Endothelial cell (in vitro differentiated cells): ENCODE measurements around the gene GPR141. TPM values are rescaled to one million over a fixed set of nuclear protein-coding genes. Genes with fewer than 3 reads are reported as not detected.

Source experiments
- DNase-seq: peaks from one replicate; pipeline ENCODE4 v3.0.0; 2021; ENCODE audit warnings: low spot score
- H3K27ac Mint-ChIP-seq: one replicate; pipeline ENCODE4 v1.8.0; 2021; ENCODE audit warnings: mixed read lengths, inconsistent platforms; ENCODE audit not compliant: unreplicated experiment
- H3K27me3 Mint-ChIP-seq: one replicate; pipeline ENCODE4 v1.8.0; 2021; ENCODE audit warnings: mild to moderate bottlenecking, moderate library complexity, mixed read lengths, inconsistent platforms; ENCODE audit not compliant: unreplicated experiment
- H3K36me3 Mint-ChIP-seq: one replicate; pipeline ENCODE4 v1.8.0; 2021; ENCODE audit warnings: mild to moderate bottlenecking, low read depth, mixed read lengths, inconsistent platforms; ENCODE audit not compliant: unreplicated experiment
- H3K4me1 Mint-ChIP-seq: one replicate; pipeline ENCODE4 v1.8.0; 2021; ENCODE audit warnings: mild to moderate bottlenecking, mixed read lengths, inconsistent platforms; ENCODE audit not compliant: unreplicated experiment
- H3K4me3 Mint-ChIP-seq: one replicate; pipeline ENCODE4 v1.8.0; 2021; ENCODE audit warnings: mild to moderate bottlenecking, mixed read lengths, inconsistent platforms; ENCODE audit not compliant: unreplicated experiment
- H3K9me3 Mint-ChIP-seq: one replicate; pipeline ENCODE4 v1.8.0; 2021; ENCODE audit warnings: mixed read lengths, inconsistent platforms; ENCODE audit not compliant: unreplicated experiment
- total RNA-seq: library from RNA; stranded (reverse); fragmentation: NEBNext Ultra II Directional; extraction: Animal tissue kit (Norgen Biotek cat#: 25700); gene quantifications from one replicate; pipeline ENCODE4 v1.2.1, GENCODE V29; 2021; ENCODE audit not compliant: unreplicated experiment
- TF ChIP-seq, protein P1 (sequence below): fragments of 200-600 bp; sonication (generic); IDR thresholded peaks from one replicate; pipeline ENCODE4 v1.5.0; 2021; ENCODE audit warnings: antibody characterized with exemption; ENCODE audit not compliant: unreplicated experiment

Gene GPR141
- total RNA-seq, 1 donor from 2014 or later, result not detected

DNA sequence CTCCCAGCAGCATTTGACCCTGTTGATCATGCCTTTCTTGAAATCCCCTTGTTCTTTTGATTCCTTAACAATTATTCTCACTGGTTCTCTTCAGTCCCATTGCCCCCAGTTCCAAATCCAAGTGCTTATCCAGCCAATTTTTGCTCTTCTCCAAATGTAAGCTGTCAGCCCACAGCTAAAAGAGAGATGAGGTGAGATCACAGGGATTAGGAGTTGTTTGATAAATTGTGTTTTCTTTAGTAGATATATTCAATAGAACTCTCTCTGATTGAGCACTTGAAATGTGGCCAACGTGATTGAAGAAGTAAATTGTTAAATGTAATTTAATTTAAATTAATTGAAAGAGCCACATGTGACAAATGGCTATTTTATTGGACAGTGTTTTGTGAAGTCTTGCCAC, 88.2 kb downstream of the GPR141 start:
- Mint-ChIP-seq H3K27me3 (no peaks in the 10 kb centered on the region), H3K27ac (no peak overlapping the region), H3K9me3 (peaks cover 7% of the 10 kb centered on the region), H3K4me1 (peaks cover 8% of the 10 kb centered on the region), H3K36me3 (peaks cover 5% of the 10 kb centered on the region), H3K4me3 (no peak overlapping the region)
- TF ChIP-seq, protein P1, sequence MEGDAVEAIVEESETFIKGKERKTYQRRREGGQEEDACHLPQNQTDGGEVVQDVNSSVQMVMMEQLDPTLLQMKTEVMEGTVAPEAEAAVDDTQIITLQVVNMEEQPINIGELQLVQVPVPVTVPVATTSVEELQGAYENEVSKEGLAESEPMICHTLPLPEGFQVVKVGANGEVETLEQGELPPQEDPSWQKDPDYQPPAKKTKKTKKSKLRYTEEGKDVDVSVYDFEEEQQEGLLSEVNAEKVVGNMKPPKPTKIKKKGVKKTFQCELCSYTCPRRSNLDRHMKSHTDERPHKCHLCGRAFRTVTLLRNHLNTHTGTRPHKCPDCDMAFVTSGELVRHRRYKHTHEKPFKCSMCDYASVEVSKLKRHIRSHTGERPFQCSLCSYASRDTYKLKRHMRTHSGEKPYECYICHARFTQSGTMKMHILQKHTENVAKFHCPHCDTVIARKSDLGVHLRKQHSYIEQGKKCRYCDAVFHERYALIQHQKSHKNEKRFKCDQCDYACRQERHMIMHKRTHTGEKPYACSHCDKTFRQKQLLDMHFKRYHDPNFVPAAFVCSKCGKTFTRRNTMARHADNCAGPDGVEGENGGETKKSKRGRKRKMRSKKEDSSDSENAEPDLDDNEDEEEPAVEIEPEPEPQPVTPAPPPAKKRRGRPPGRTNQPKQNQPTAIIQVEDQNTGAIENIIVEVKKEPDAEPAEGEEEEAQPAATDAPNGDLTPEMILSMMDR, result no peak
- DNase-seq, result no peak

- DNase-seq, result no peak
- Mint-ChIP-seq H3K27me3 (no peaks in the 10 kb centered on the region), H3K27ac (no peak overlapping the region)
These were observed 92.4 kb downstream of the GPR141 start for GRCh38 chr7:37775921-37776320.

DNA sequence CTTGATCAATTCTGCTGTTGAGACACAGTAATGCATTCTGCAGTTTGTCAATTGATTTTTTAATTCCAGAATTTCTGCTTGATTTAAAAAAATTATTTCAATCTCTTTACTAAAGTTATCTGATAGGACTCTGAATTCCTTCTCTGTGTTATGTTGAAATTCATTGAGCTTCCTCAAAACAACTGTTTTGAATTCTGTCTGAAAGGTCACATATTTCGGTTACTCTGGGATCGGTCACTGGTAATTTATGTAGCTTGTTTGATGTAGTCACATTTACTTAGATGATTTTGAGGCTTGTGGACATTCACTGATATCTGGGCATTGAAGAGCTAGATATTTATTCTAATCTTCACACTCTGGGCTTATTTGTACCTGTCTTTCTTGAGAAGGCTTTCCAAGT, 97.6 kb downstream of the GPR141 start:
- Mint-ChIP-seq H3K4me3 (no peak overlapping the region), H3K4me1 (no peaks in the 10 kb centered on the region), H3K27me3 (no peaks in the 10 kb centered on the region), H3K27ac (no peak overlapping the region), H3K36me3 (no peaks in the 10 kb centered on the region), H3K9me3 (no peaks in the 10 kb centered on the region)
- TF ChIP-seq, protein P1, result no peak
- DNase-seq, result no peak

More at GRCh38 chr7:37775921-37776320, 92.4 kb downstream of the GPR141 start:
- Mint-ChIP-seq H3K4me1 (no peaks in the 10 kb centered on the region), H3K9me3 (peaks cover 7% of the 10 kb centered on the region), H3K36me3 (peaks cover 5% of the 10 kb centered on the region), H3K4me3 (no peak overlapping the region)
- TF ChIP-seq, protein P1, result no peak

DNA sequence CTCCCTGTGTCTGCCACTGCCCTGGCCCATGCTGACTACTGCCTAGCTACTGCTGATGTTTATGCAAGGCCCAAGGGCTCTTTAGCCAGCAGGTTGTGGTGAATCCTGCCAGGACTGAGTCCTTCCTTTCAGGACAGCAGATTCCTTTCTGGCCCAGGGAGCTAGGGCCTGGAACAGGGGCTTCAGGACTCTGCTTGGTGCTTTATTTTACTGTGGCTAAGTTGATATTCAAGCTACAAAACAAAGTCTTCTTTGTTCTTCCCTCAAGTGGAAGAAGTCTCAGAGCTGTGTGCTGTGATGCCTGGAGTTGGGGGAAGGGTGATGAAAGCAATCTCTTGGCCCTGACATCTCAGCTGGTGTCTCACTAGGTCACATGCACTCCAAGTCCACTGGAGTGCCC, 98.6 kb downstream of the GPR141 start:
- no peak overlapping the region for H3K4me3 Mint-ChIP-seq
- H3K36me3 Mint-ChIP-seq, result no peaks in the 10 kb centered on the region
- no peak for DNase-seq
- no peak overlapping the region for H3K27ac Mint-ChIP-seq
- H3K9me3 Mint-ChIP-seq, result no peaks in the 10 kb centered on the region
- no peaks in the 10 kb centered on the region for H3K4me1 Mint-ChIP-seq
- H3K27me3 Mint-ChIP-seq, result no peaks in the 10 kb centered on the region
- TF ChIP-seq, protein P1, result no peak

- TF ChIP-seq, protein P1, result no peak
- Mint-ChIP-seq H3K36me3 (no peaks in the 10 kb centered on the region), H3K4me3 (no peak overlapping the region), H3K27ac (no peak overlapping the region), H3K9me3 (no peaks in the 10 kb centered on the region), H3K4me1 (no peaks in the 10 kb centered on the region), H3K27me3 (no peaks in the 10 kb centered on the region)
- DNase-seq, result no peak
These were observed 100.4 kb downstream of the GPR141 start for GRCh38 chr7:37784015-37784414.
